Left ventricle myocardium superior (tissue), 1 donor: ENCODE data around the gene BST1. TPM values are rescaled to one million over a fixed set of nuclear protein-coding genes. Genes with fewer than 3 reads are reported as not detected.

Experiments
- ATAC-seq: fragments of 200-7000 bp; cut with Tn5 transposase; one replicate; pipeline ENCODE4 v1.9.1; 2020; ENCODE audit warnings: mild to moderate bottlenecking, moderate library complexity
- DNase-seq: peaks from one replicate; pipeline ENCODE4 v3.0.0-alpha.2; 2020
- intact Hi-C: fragments of 100-400 bp; cut with micrococcal nuclease; formaldehyde crosslinking; loops from one replicate; pipeline ENCODE4 v1.11.0; 2022
- total RNA-seq: library from RNA; stranded (reverse); fragmentation: NEBNext Ultra II Directional; extraction: Animal tissue kit (Norgen Biotek cat#: 25700); gene quantifications from one replicate; pipeline ENCODE4 v1.2.1, GENCODE V29; 2021
- donor health status: DM: no; HTN: yes; CAD: no; lungs with severe emphysema.

BST1 gene
- total RNA-seq, 1 donor from 2014 or later = 3.6 TPM

GRCh38 chr4:15673337-15673736 is 29.5 kb upstream of the BST1 start:
- intact Hi-C loops = no loop called here
- no peak for ATAC-seq
- DNase-seq = no peak

- intact Hi-C loops = no loop called here
- DNase-seq (no peak), ATAC-seq (no peak)
Observed at GRCh38 chr4:15674046-15674445, 28.8 kb upstream of the BST1 start.

- ATAC-seq (no peak), DNase-seq (no peak)
- intact Hi-C loops = no loop called here
Observed at GRCh38 chr4:15674926-15675325, 27.9 kb upstream of the BST1 start.

GRCh38 chr4:15675356-15675755 is 27.5 kb upstream of the BST1 start:
- DNase-seq (no peak), ATAC-seq (no peak)
- intact Hi-C loops = no loop called here

- ATAC-seq = no peak
- no peak for DNase-seq
- intact Hi-C loops = no loop called here
Observed at GRCh38 chr4:15676039-15676438, 26.8 kb upstream of the BST1 start.

GRCh38 chr4:15676899-15677298 is 26.0 kb upstream of the BST1 start:
- no peak for DNase-seq
- intact Hi-C loops = no loop called here
- ATAC-seq = no peak

GRCh38 chr4:15677507-15677988 is 25.3 kb upstream of the BST1 start:
- intact Hi-C loops = no loop called here
- ATAC-seq (no peak), DNase-seq (no peak)

- intact Hi-C loops = no loop called here
- DNase-seq (no peak), ATAC-seq (no peak)
Observed at GRCh38 chr4:15681067-15681371, 21.8 kb upstream of the BST1 start.

- intact Hi-C loops = no loop called here
- ATAC-seq (peak; percentile 98), DNase-seq (peak; percentile 100)
Observed at GRCh38 chr4:15681372-15682241, 21.3 kb upstream of the BST1 start, which contains the start of gene FAM200B. Gene FAM200B (plus strand): TSS chr4:15681827. CDS start chr4:15686978, 5,151 bp downstream.

- intact Hi-C loops = no loop called here
- DNase-seq = no peak
- ATAC-seq = no peak
Observed at GRCh38 chr4:15682242-15683142, 20.4 kb upstream of the BST1 start.

GRCh38 chr4:15683143-15683495 is 19.7 kb upstream of the BST1 start:
- DNase-seq = no peak
- intact Hi-C loops = no loop called here
- ATAC-seq = no peak

GRCh38 chr4:15684498-15684897 is 18.4 kb upstream of the BST1 start:
- DNase-seq (no peak), ATAC-seq (no peak)
- intact Hi-C loops = no loop called here

GRCh38 chr4:15688051-15688450 is 14.8 kb upstream of the BST1 start:
- ATAC-seq = no peak
- DNase-seq = no peak
- intact Hi-C loops = no loop called here

GRCh38 chr4:15689540-15689939 is 13.3 kb upstream of the BST1 start:
- intact Hi-C loops = no loop called here
- DNase-seq (no peak), ATAC-seq (peak; percentile 37)

- ATAC-seq = peak; percentile 83
- DNase-seq = no peak
- intact Hi-C loops = no loop called here
Observed at GRCh38 chr4:15690020-15690809, 12.7 kb upstream of the BST1 start.

GRCh38 chr4:15691346-15692135 is 11.3 kb upstream of the BST1 start:
- intact Hi-C loops = no loop called here
- ATAC-seq (peak; percentile 24), DNase-seq (no peak)

GRCh38 chr4:15692602-15693001 is 10.3 kb upstream of the BST1 start:
- no peak for DNase-seq
- no peak for ATAC-seq
- intact Hi-C loops = no loop called here

GRCh38 chr4:15694431-15694830 is 8.4 kb upstream of the BST1 start:
- no peak for ATAC-seq
- intact Hi-C loops = no loop called here
- DNase-seq = no peak

GRCh38 chr4:15695240-15695699 is 7.6 kb upstream of the BST1 start:
- intact Hi-C loops = no loop called here
- DNase-seq = no peak
- no peak for ATAC-seq
